ENCODE data around the gene A4GALT.
"Not testable (repeated sequence)": the region's sequence is repeated elsewhere in the genome, so short reads cannot be mapped to it uniquely, and the experiment has no call there.

A4GALT gene

GRCh38 chr22:42679691-42680090 lies 41.0 kb downstream of the A4GALT start:
- DNase-seq: no peak

DNA sequence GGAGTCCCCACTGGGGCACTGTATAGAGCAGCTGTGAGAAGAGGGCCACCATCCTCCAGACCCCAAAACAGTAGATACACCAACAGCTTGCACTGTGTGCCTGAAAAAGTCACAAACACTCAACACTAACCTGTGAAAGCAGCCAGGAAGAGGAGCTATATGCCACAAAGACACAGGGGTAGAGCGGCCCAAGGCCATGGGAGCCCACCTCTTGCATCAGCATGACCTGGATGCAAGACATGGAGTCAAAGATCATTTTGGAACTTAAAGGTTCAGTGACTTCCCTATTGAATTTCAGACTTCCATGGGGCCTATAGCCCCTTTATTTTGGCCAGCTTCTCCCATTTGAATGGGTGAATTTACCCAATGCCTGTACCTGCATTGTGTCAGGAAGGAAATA lies 41.8 kb downstream of the A4GALT start:
- DNase-seq: no peak

- DNase-seq: not testable (repeated sequence)
Observed at GRCh38 chr22:42677936-42678335, 42.7 kb downstream of the A4GALT start.

- no peak for DNase-seq
Observed at GRCh38 chr22:42676059-42676607, 44.5 kb downstream of the A4GALT start.

DNA sequence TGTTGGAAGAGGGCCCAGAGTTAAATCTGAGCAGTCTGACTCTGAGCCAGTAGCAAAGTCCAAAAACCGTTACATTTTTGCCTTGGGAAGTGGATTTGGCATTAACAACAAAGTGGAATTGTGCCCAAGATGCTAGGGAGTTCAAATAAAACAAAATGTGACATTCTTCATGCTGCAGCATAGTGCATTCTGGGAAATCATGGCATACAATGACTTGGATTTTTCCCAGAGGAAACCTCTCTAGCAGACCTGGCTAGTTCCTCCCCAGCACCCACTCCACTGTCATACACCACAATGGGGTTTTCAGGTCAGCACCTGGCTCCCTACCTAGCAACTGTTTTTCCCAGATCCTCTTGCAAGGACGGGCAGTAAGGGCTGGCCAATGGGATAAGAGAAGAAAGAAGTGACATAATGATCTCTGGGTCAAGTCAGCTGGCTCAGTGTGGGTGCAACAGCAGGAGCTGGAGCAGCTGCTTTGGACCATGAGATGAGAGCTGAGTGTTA lies 46.7 kb downstream of the A4GALT start:
- DNase-seq: no peak

- not testable (repeated sequence) for DNase-seq
Observed at GRCh38 chr22:42673071-42673470, 47.6 kb downstream of the A4GALT start.

GRCh38 chr22:42670921-42671709 lies 49.6 kb downstream of the A4GALT start:
- DNase-seq: no peak

DNA sequence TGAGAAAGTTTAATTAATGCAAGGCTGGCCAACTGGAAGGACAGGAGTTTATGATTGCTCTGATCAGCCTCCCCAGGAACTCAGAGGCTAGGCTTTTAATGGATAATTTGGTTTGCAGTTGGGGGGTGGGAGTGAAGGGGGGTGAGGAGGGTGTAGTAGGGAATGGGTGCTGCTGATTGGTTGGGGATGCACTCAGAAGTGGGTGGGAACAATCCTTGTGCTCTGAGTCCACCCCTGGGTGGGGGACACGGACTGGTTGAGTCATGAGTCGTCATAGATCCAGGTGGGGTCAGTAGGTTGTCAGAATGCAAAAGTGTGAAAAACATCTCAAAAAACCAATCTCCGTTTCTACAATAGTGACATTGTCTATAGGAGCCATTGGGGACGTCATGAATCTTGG lies 50.6 kb downstream of the A4GALT start:
- no peak for DNase-seq

GRCh38 chr22:42666393-42666792 lies 54.3 kb downstream of the A4GALT start:
- DNase-seq: not testable (repeated sequence)

GRCh38 chr22:42664976-42665831 lies 55.5 kb downstream of the A4GALT start:
- DNase-seq: no peak

- DNase-seq: peak; percentile 88
Observed at GRCh38 chr22:42661985-42662831, 58.5 kb downstream of the A4GALT start.

GRCh38 chr22:42656578-42656977 lies 64.1 kb downstream of the A4GALT start:
- no peak for DNase-seq

DNA sequence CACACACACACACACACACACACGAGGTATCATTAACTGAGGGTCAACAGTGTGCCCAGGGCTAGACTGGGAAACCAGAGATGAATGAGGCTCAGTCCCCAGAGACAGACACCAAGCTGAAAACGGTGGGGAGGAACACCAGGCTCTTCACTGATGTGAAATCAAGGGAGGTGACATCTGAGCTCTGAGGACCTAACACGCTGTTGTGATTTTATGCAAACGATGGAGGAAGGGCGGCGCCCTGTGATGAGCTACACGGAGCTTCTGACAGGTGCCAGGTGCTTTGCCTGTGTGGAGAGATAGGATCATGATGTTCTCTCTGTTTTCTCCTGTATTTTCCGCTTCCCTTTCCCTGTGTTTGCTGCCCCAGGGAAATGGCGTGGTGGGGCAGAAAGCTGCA lies 65.0 kb downstream of the A4GALT start:
- DNase-seq: no peak

DNA sequence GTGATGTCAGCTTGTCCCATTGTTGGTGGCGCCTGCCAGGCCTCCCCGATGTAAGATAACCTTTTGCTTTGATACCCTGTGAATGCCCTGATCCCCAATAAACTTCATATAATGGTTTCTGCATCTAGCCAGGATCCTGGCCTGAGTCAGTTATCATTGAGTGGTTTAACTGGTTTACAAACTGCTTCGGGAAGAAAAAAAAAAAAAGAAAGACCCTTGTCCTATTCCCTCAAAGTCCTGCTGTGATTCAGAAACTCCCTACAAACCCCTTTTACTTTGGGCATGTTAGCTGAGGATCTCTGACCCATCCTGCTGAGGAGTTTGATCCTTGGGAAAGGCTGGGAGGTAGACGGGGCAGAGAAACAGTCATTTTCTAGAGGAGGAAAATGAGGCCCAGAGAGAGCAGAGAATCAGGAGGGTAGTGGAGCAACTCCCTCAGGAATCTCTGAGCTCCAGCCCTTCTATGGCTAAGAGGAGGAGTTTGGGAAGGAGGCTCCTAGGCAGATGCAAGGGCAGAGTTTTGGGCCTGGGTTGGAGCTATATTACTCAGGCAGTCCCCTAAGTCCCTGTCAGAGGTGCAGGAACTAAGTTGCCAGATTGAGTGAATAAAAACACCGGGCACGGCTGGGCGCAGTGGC lies 66.1 kb downstream of the A4GALT start:
- DNase-seq: no peak

DNA sequence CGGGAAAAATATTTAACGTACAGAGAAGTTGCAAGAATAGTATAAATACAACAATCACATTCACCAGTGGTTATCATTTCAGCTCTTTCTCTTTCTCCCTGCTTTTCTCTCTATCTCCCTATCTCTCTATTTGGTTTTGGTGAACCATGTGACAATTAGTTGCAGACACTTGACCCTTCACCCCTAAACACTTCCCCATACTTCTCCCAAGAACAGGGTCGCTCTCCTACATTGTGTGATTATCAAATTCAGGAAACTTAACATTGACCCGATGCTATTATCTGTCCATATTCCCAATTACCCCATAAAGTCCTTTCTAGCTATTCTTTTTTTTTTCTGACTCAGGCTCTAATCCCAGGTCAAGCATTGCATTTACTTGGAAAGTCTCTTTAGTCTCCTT lies 66.7 kb downstream of the A4GALT start:
- no peak for DNase-seq

- no peak for DNase-seq
Observed at GRCh38 chr22:42651134-42651533, 69.5 kb downstream of the A4GALT start.

GRCh38 chr22:42649246-42650099 lies 71.2 kb downstream of the A4GALT start, which contains the start of gene CYB5R3:
Gene CYB5R3, minus strand, starts transcription at chr22:42649392. Its CDS starts 77 bp downstream, at chr22:42649315.
- peak; percentile 93 for DNase-seq

DNA sequence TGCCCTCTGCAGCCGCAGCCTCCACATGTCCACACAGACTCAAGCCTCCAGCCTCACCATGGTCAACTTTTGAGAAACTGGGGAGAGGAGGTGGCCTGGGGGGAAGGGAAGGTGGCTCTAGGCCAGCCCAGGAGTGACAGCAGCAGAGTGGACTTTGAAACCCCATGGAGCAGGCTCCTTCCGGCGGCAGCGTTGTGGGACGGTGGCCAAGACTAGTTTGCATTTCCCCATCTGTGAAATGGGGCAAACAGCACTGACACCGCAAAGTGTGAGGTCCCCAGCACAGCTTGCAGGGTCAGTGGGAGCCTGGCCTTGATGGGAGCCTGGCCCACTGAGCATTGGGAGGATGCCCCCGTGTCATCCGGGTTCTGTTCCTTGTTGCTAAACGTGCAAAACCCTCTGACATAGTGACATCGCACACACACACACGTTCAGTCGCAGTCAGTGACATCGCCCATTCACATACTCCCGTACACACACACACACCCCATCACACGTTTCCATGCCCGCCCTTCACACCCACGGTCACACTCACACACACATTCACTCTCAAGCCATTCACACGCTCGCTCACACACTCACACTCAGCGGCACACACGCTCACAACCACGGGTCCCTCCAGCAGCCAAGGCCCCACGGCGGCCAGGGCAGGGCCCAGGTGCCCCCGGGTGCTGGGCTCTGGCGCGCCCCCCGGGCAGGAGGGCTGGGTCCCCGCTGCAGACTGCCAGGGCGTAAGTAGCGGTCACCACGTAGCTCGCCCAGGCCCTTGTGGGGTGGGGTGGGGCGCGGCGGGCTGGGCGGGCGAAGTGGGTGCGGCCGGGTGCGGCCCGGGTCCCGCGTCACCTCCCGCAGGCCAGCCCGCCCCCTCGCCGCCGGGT lies 72.1 kb downstream of the A4GALT start:
- peak; percentile 80 for DNase-seq

- no peak for DNase-seq
Observed at GRCh38 chr22:42648017-42648367, 72.7 kb downstream of the A4GALT start.

Measured in hematopoietic multipotent progenitor cell treated with erythropoietin and hydrocortisone succinate and interleukin-3 and kit ligand, for 4 days (in vitro differentiated cells).